Measurements from ENCODE around the gene HSPG2. TPM values are rescaled to one million over a fixed set of nuclear protein-coding genes. Genes with fewer than 3 reads are reported as not detected.
A peak's percentile ranks its signal among the peaks of the same experiment; 100 is the strongest.
"Not testable (repeated sequence)": the region's sequence is repeated elsewhere in the genome, so short reads cannot be mapped to it uniquely, and the experiment has no call there.

The HSPG2 gene
- total and polyA plus RNA-seq, 2 donors = 10.2 to 37.3 TPM

- Histone ChIP-seq H3K36me3 (ENCODE audit: control insufficient read depth in 2 of 2, insufficient read depth in 2 of 2, low read length in 1 of 2) (no peaks in the 10 kb centered on the region), H3K27me3 (ENCODE audit: control insufficient read depth in 2 of 2, insufficient read depth in 1 of 2, low read length in 1 of 2) (no peaks in the 10 kb centered on the region), H3K27ac (ENCODE audit: low read depth in 1 of 2, low read length in 1 of 2) (no peak overlapping the region), H3K4me3 (ENCODE audit: low read length in 2 of 2) (no peak overlapping the region), H3K4me1 (ENCODE audit: control insufficient read depth in 2 of 2, insufficient read depth in 2 of 2, low read length in 2 of 2) (peaks cover 0 to 3% of the 10 kb centered on the region in 2 donors), H3K9me3 (ENCODE audit: control insufficient read depth in 2 of 2, insufficient read depth in 1 of 2, low read length in 1 of 2) (no peaks in the 10 kb centered on the region)
- WGBS = 95% methylated on average over 7 of the region's 7 CpGs
- no peak for DNase-seq (ENCODE audit: low read depth in 6 of 9, low spot score in 9 of 9)
Observed at GRCh38 chr1:21919520-21919919, 17.6 kb downstream of the HSPG2 start.

- H3K4me3 ChIP-seq (ENCODE audit: low read length in 2 of 2); DNase-seq (ENCODE audit: low read depth in 6 of 9, low spot score in 9 of 9); H3K4me1 ChIP-seq (ENCODE audit: control insufficient read depth in 2 of 2, insufficient read depth in 2 of 2, low read length in 2 of 2); H3K27me3 ChIP-seq (ENCODE audit: control insufficient read depth in 2 of 2, insufficient read depth in 1 of 2, low read length in 1 of 2); H3K27ac ChIP-seq (ENCODE audit: low read depth in 1 of 2, low read length in 1 of 2); H3K36me3 ChIP-seq (ENCODE audit: control insufficient read depth in 2 of 2, insufficient read depth in 2 of 2, low read length in 1 of 2); H3K9me3 ChIP-seq (ENCODE audit: control insufficient read depth in 2 of 2, insufficient read depth in 1 of 2, low read length in 1 of 2): not testable (repeated sequence)
- WGBS = 94% methylated on average over 6 of the region's 6 CpGs
Observed at GRCh38 chr1:21917239-21917631, 19.9 kb downstream of the HSPG2 start.

- Histone ChIP-seq H3K9me3 (ENCODE audit: control insufficient read depth in 2 of 2, insufficient read depth in 1 of 2, low read length in 1 of 2) (no peaks in the 10 kb centered on the region), H3K27me3 (ENCODE audit: control insufficient read depth in 2 of 2, insufficient read depth in 1 of 2, low read length in 1 of 2) (no peaks in the 10 kb centered on the region), H3K27ac (ENCODE audit: low read depth in 1 of 2, low read length in 1 of 2) (no peak overlapping the region), H3K4me1 (ENCODE audit: control insufficient read depth in 2 of 2, insufficient read depth in 2 of 2, low read length in 2 of 2) (peaks cover 0 to 4% of the 10 kb centered on the region in 2 donors), H3K4me3 (ENCODE audit: low read length in 2 of 2) (no peak overlapping the region), H3K36me3 (ENCODE audit: control insufficient read depth in 2 of 2, insufficient read depth in 2 of 2, low read length in 1 of 2) (no peaks in the 10 kb centered on the region)
- DNase-seq (ENCODE audit: low read depth in 6 of 9, low spot score in 9 of 9) = no peak
- 98% methylated on average over 20 of the region's 20 CpGs for WGBS
Observed at GRCh38 chr1:21916447-21917238, 20.5 kb downstream of the HSPG2 start.

- H3K4me3 ChIP-seq (ENCODE audit: low read length in 2 of 2) = no peak overlapping the region
- H3K9me3 ChIP-seq (ENCODE audit: control insufficient read depth in 2 of 2, insufficient read depth in 1 of 2, low read length in 1 of 2) = no peaks in the 10 kb centered on the region
- no peaks in the 10 kb centered on the region for H3K27me3 ChIP-seq (ENCODE audit: control insufficient read depth in 2 of 2, insufficient read depth in 1 of 2, low read length in 1 of 2)
- no peaks in the 10 kb centered on the region for H3K36me3 ChIP-seq (ENCODE audit: control insufficient read depth in 2 of 2, insufficient read depth in 2 of 2, low read length in 1 of 2)
- H3K27ac ChIP-seq (ENCODE audit: low read depth in 1 of 2, low read length in 1 of 2) = no peak overlapping the region
- WGBS = 92% methylated on average over 21 of the region's 21 CpGs
- no peak for DNase-seq (ENCODE audit: low read depth in 6 of 9, low spot score in 9 of 9)
- H3K4me1 ChIP-seq (ENCODE audit: control insufficient read depth in 2 of 2, insufficient read depth in 2 of 2, low read length in 2 of 2) = peaks cover 0 to 9% of the 10 kb centered on the region in 2 donors
Observed at GRCh38 chr1:21914880-21915640, 22.1 kb downstream of the HSPG2 start.

- DNase-seq (ENCODE audit: low read depth in 6 of 9, low spot score in 9 of 9) = no peak
- Histone ChIP-seq H3K36me3 (ENCODE audit: control insufficient read depth in 2 of 2, insufficient read depth in 2 of 2, low read length in 1 of 2) (no peaks in the 10 kb centered on the region), H3K4me1 (ENCODE audit: control insufficient read depth in 2 of 2, insufficient read depth in 2 of 2, low read length in 2 of 2) (peaks cover 0 to 15% of the 10 kb centered on the region in 2 donors)
Observed at GRCh38 chr1:21914450-21914849, 22.7 kb downstream of the HSPG2 start.

GRCh38 chr1:21913763-21914162 is 23.3 kb downstream of the HSPG2 start:
- Histone ChIP-seq H3K4me1 (ENCODE audit: control insufficient read depth in 2 of 2, insufficient read depth in 2 of 2, low read length in 2 of 2) (peaks cover 0 to 18% of the 10 kb centered on the region in 2 donors), H3K4me3 (ENCODE audit: low read length in 2 of 2) (no peak overlapping the region), H3K27ac (ENCODE audit: low read depth in 1 of 2, low read length in 1 of 2) (no peak overlapping the region), H3K27me3 (ENCODE audit: control insufficient read depth in 2 of 2, insufficient read depth in 1 of 2, low read length in 1 of 2) (no peaks in the 10 kb centered on the region), H3K9me3 (ENCODE audit: control insufficient read depth in 2 of 2, insufficient read depth in 1 of 2, low read length in 1 of 2) (no peaks in the 10 kb centered on the region), H3K36me3 (ENCODE audit: control insufficient read depth in 2 of 2, insufficient read depth in 2 of 2, low read length in 1 of 2) (no peaks in the 10 kb centered on the region)
- WGBS = 90% methylated on average over 5 of the region's 5 CpGs
- DNase-seq (ENCODE audit: low read depth in 6 of 9, low spot score in 9 of 9) = no peak

More at GRCh38 chr1:21914450-21914849, 22.7 kb downstream of the HSPG2 start:
- Histone ChIP-seq H3K4me3 (ENCODE audit: low read length in 2 of 2) (no peak overlapping the region), H3K27ac (ENCODE audit: low read depth in 1 of 2, low read length in 1 of 2) (no peak overlapping the region), H3K9me3 (ENCODE audit: control insufficient read depth in 2 of 2, insufficient read depth in 1 of 2, low read length in 1 of 2) (no peaks in the 10 kb centered on the region), H3K27me3 (ENCODE audit: control insufficient read depth in 2 of 2, insufficient read depth in 1 of 2, low read length in 1 of 2) (no peaks in the 10 kb centered on the region)
- 91% methylated on average over 5 of the region's 5 CpGs for WGBS

- Histone ChIP-seq H3K4me3 (ENCODE audit: low read length in 2 of 2) (no peak overlapping the region), H3K4me1 (ENCODE audit: control insufficient read depth in 2 of 2, insufficient read depth in 2 of 2, low read length in 2 of 2) (peaks cover 0 to 18% of the 10 kb centered on the region in 2 donors), H3K27me3 (ENCODE audit: control insufficient read depth in 2 of 2, insufficient read depth in 1 of 2, low read length in 1 of 2) (no peaks in the 10 kb centered on the region), H3K36me3 (ENCODE audit: control insufficient read depth in 2 of 2, insufficient read depth in 2 of 2, low read length in 1 of 2) (no peaks in the 10 kb centered on the region), H3K27ac (ENCODE audit: low read depth in 1 of 2, low read length in 1 of 2) (no peak overlapping the region), H3K9me3 (ENCODE audit: control insufficient read depth in 2 of 2, insufficient read depth in 1 of 2, low read length in 1 of 2) (no peaks in the 10 kb centered on the region)
- WGBS = 83% methylated on average over 8 of the region's 8 CpGs
- no peak for DNase-seq (ENCODE audit: low read depth in 6 of 9, low spot score in 9 of 9)
Observed at GRCh38 chr1:21913258-21913657, 23.9 kb downstream of the HSPG2 start.

GRCh38 chr1:21912038-21912758 is 24.9 kb downstream of the HSPG2 start:
- Histone ChIP-seq H3K27ac (ENCODE audit: low read depth in 1 of 2, low read length in 1 of 2) (peak overlapping the region in 1 of 2 donors; percentile 15), H3K4me1 (ENCODE audit: control insufficient read depth in 2 of 2, insufficient read depth in 2 of 2, low read length in 2 of 2) (peaks cover 0 to 18% of the 10 kb centered on the region in 2 donors), H3K9me3 (ENCODE audit: control insufficient read depth in 2 of 2, insufficient read depth in 1 of 2, low read length in 1 of 2) (no peaks in the 10 kb centered on the region), H3K4me3 (ENCODE audit: low read length in 2 of 2) (no peak overlapping the region), H3K36me3 (ENCODE audit: control insufficient read depth in 2 of 2, insufficient read depth in 2 of 2, low read length in 1 of 2) (no peaks in the 10 kb centered on the region), H3K27me3 (ENCODE audit: control insufficient read depth in 2 of 2, insufficient read depth in 1 of 2, low read length in 1 of 2) (no peaks in the 10 kb centered on the region)
- DNase-seq (ENCODE audit: low read depth in 6 of 9, low spot score in 9 of 9) = no peak
- 95% methylated on average over 9 of the region's 9 CpGs for WGBS
